ENCODE measurements around the gene PLAC1. TPM values are rescaled to one million over a fixed set of nuclear protein-coding genes. Genes with fewer than 3 reads are reported as not detected.
A peak's percentile ranks its signal among the peaks of the same experiment; 100 is the strongest.

PLAC1 gene
- total RNA-seq, 6 experiments from 2014 or later: 0.51 TPM; not detected in 5

GRCh38 chrX:134541906-134542305, 116.4 kb downstream of the PLAC1 start:
- Mint-ChIP-seq H3K4me1 (ENCODE audit: low read depth) (peaks cover 54% of the 10 kb centered on the region), H3K27me3 (ENCODE audit: insufficient read depth) (peaks cover under 1% of the 10 kb centered on the region; the same call in 1 of the 2 replicates), H3K9me3 (no peaks in the 10 kb centered on the region), H3K4me3 (no peak overlapping the region), H3K36me3 (ENCODE audit: low read depth) (0 out of 2 replicates have a peak, but pooled peaks cover 3% of the 10 kb centered on the region), H3K27ac (peak overlapping the region; percentile 80; the same call in 1 of the 2 replicates)
- DNase-seq: no peak
- TF ChIP-seq, protein P1, sequence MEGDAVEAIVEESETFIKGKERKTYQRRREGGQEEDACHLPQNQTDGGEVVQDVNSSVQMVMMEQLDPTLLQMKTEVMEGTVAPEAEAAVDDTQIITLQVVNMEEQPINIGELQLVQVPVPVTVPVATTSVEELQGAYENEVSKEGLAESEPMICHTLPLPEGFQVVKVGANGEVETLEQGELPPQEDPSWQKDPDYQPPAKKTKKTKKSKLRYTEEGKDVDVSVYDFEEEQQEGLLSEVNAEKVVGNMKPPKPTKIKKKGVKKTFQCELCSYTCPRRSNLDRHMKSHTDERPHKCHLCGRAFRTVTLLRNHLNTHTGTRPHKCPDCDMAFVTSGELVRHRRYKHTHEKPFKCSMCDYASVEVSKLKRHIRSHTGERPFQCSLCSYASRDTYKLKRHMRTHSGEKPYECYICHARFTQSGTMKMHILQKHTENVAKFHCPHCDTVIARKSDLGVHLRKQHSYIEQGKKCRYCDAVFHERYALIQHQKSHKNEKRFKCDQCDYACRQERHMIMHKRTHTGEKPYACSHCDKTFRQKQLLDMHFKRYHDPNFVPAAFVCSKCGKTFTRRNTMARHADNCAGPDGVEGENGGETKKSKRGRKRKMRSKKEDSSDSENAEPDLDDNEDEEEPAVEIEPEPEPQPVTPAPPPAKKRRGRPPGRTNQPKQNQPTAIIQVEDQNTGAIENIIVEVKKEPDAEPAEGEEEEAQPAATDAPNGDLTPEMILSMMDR (IDR thresholded peaks at IDR 0.05): no peak

DNA sequence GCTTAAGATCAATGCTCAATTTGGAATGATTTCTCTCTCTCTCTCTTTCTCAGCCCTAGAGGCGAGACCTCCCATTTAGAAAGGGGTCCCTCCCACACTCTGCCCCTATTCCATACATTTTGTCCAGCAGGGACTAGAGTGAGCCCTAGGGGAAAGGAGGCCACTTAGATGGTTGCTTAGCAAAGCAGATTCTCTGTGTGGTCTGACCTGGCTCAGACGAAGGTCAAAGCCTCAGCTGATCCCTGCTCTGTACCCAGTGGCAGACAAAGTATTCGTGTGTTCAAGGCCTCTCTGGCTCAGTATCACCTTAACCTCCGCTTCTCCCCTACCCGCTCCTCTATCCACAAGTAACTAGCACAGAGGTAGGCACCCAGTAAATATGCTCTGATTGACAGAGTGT, 120.0 kb downstream of the PLAC1 start:
- TF ChIP-seq, protein P1 (IDR thresholded peaks at IDR 0.05): no peak
- Mint-ChIP-seq H3K27ac (no peak overlapping the region), H3K36me3 (ENCODE audit: low read depth) (no peaks in the 10 kb centered on the region), H3K4me1 (ENCODE audit: low read depth) (peaks cover 48% of the 10 kb centered on the region), H3K4me3 (no peak overlapping the region), H3K27me3 (ENCODE audit: insufficient read depth) (peaks cover 2% of the 10 kb centered on the region; the same call in 1 of the 2 replicates), H3K9me3 (no peaks in the 10 kb centered on the region)
- DNase-seq: no peak

GRCh38 chrX:134537179-134537955, 120.9 kb downstream of the PLAC1 start:
- Mint-ChIP-seq H3K4me1 (ENCODE audit: low read depth) (peaks cover 39% of the 10 kb centered on the region), H3K36me3 (ENCODE audit: low read depth) (no peaks in the 10 kb centered on the region), H3K27me3 (ENCODE audit: insufficient read depth) (peaks cover 2% of the 10 kb centered on the region; the same call in 1 of the 2 replicates), H3K27ac (peak overlapping the region; percentile 96), H3K9me3 (no peaks in the 10 kb centered on the region), H3K4me3 (peak overlapping the region; percentile 73; the same call in 1 of the 2 replicates)
- DNase-seq: peak; percentile 60
- TF ChIP-seq, protein P1 (IDR thresholded peaks at IDR 0.05): no peak

- Mint-ChIP-seq H3K4me3 (no peak overlapping the region), H3K4me1 (ENCODE audit: low read depth) (peaks cover 28% of the 10 kb centered on the region), H3K9me3 (no peaks in the 10 kb centered on the region), H3K27ac (no peak overlapping the region), H3K27me3 (ENCODE audit: insufficient read depth) (peaks cover 2% of the 10 kb centered on the region), H3K36me3 (ENCODE audit: low read depth) (no peaks in the 10 kb centered on the region)
- DNase-seq: no peak
- TF ChIP-seq, protein P1 (IDR thresholded peaks at IDR 0.05): no peak
These were observed 124.3 kb downstream of the PLAC1 start for GRCh38 chrX:134533952-134534351.

DNA sequence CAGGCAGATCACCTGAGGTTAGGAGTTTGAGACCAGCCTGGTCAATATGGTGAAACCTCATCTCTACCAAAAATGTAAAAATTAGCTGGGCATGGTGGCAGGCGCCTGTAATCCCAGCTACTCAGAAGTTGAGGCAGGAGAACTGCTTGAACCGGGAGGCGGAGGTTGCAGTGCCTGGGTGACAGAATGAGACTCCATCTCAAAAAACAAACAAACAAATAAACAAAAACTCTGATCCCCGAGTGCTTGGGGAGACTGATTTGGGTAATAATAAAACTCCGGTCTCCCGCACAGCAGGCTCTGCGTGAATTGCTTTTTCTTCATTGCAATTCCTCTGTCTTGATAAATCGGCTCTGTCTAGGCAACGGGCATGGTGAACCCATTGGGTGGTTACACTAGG, 124.9 kb downstream of the PLAC1 start:
- TF ChIP-seq, protein P1 (IDR thresholded peaks at IDR 0.05): no peak
- H3K36me3 Mint-ChIP-seq (ENCODE audit: low read depth): no peaks in the 10 kb centered on the region
- H3K9me3 Mint-ChIP-seq: no peaks in the 10 kb centered on the region
- no peak for DNase-seq
- peaks cover 27% of the 10 kb centered on the region for H3K4me1 Mint-ChIP-seq (ENCODE audit: low read depth)
- H3K27ac Mint-ChIP-seq: no peak overlapping the region
- H3K4me3 Mint-ChIP-seq: no peak overlapping the region
- peaks cover 2% of the 10 kb centered on the region for H3K27me3 Mint-ChIP-seq (ENCODE audit: insufficient read depth)
